ENCODE results near the gene HSBP1L1.

GRCh38 chr18:79944126-79944731 is 20.2 kb upstream of the HSBP1L1 start:
- TF ChIP-seq YY1 (IDR thresholded peaks at IDR 0.05; ENCODE audit: insufficient read depth, insufficient read length) (no peak), ZNF274 (IDR thresholded peaks at IDR 0.05; ENCODE audit: low read depth, low read length) (no peak), SUZ12 (IDR thresholded peaks at IDR 0.05; ENCODE audit: extremely low read depth, insufficient read depth, insufficient read length) (no peak)

Measured in NT2/D1 (cell line).